Liver (tissue), 3 donors: ENCODE results near the gene RTP5.

Experiments
- GABPA ChIP-seq, 2 donors: IDR thresholded peaks in 1 of 2; conservative IDR thresholded peaks in 1 of 2; 2 replicates each; pipeline ENCODE4 v1.6.1; 2016; ENCODE audit warnings: antibody characterized with exemption in 2 of 2, mild to moderate bottlenecking in 1 of 2, moderate library complexity in 1 of 2
- JUND ChIP-seq, 2 donors: IDR thresholded peaks; 2 replicates each; pipeline ENCODE4 v1.6.1; 2016; ENCODE audit warnings: antibody characterized with exemption in 2 of 2
- RAD21 ChIP-seq, 2 donors: IDR thresholded peaks; 2 replicates each; pipeline ENCODE4 v1.6.1; 2016; ENCODE audit warnings: antibody characterized with exemption in 2 of 2, mild to moderate bottlenecking in 2 of 2
- TAF1 ChIP-seq: conservative IDR thresholded peaks from 2 replicates; pipeline ENCODE4 v1.6.1; 2016; ENCODE audit warnings: antibody characterized with exemption, mild to moderate bottlenecking
- YY1 ChIP-seq: IDR thresholded peaks from 2 replicates; pipeline ENCODE4 v1.6.1; 2016; ENCODE audit warnings: antibody characterized with exemption, mild to moderate bottlenecking
- TF ChIP-seq, protein P1 (sequence below): IDR thresholded peaks from 2 replicates; pipeline ENCODE4 v1.6.1; 2016; ENCODE audit warnings: antibody characterized with exemption
- TF ChIP-seq, protein P2 (sequence below): fragments of 150-350 bp; IDR thresholded peaks from 2 replicates; pipeline ENCODE4 v1.5.1; 2017; ENCODE audit warnings: improper control_type of control experiment, low read depth, low read length; ENCODE audit not compliant: missing input control
- TF ChIP-seq, protein P3 (sequence below): IDR thresholded peaks from 2 replicates; pipeline ENCODE4 v1.6.1; 2016; ENCODE audit warnings: antibody characterized with exemption, mild to moderate bottlenecking
- TF ChIP-seq, protein P4 (sequence below): IDR thresholded peaks from 2 replicates; pipeline ENCODE4 v1.6.1; 2016; ENCODE audit warnings: antibody characterized with exemption
- donor health status: healthy.
- donor health status: healthy.

DNA sequence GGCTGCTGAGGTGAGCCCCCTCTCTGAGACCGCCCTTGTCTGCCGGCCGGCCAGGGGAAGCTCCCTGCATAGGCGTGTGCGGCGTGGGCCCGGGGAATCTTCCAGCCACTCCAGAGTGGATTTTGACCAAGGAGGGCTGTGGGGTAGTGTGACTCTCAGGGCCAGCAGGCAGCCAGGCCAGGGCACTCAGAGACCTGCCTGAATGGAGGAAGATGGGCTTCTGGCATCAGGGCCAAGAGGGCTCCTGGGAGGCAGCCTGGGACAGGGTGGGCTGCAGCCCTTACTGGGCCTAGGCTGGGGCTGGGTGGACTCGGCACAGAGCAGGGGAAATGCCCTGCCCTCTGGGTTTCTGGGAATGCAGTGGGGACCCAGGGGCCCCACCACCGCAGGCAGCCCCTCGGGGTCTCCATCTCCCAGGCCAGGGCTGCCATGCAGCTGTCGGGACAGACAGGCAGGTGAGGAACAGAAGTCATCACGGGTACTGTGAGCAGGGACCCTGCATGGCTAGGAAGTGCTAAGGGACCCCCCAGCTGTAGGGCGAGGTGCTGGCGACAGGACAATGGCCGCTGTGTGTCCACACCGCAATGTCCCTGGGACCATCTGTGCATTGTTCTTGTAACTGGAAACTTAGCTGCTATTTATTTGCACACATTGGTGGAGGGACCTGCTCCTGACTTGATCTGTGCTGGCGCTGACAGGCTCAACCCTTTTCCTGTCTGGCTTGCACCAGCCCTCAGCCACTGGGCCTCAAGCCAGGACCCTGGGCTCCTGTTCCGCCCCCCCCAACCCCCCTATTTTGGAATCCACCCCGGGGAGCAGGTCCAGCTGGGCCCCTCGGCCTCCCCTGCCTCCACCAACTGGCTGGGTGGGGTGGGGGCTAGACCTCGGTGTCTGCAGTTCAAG, 14.9 kb upstream of the RTP5 start:
- TF ChIP-seq, protein P1, sequence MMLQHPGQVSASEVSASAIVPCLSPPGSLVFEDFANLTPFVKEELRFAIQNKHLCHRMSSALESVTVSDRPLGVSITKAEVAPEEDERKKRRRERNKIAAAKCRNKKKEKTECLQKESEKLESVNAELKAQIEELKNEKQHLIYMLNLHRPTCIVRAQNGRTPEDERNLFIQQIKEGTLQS, result no peak
- TF ChIP-seq, protein P2, sequence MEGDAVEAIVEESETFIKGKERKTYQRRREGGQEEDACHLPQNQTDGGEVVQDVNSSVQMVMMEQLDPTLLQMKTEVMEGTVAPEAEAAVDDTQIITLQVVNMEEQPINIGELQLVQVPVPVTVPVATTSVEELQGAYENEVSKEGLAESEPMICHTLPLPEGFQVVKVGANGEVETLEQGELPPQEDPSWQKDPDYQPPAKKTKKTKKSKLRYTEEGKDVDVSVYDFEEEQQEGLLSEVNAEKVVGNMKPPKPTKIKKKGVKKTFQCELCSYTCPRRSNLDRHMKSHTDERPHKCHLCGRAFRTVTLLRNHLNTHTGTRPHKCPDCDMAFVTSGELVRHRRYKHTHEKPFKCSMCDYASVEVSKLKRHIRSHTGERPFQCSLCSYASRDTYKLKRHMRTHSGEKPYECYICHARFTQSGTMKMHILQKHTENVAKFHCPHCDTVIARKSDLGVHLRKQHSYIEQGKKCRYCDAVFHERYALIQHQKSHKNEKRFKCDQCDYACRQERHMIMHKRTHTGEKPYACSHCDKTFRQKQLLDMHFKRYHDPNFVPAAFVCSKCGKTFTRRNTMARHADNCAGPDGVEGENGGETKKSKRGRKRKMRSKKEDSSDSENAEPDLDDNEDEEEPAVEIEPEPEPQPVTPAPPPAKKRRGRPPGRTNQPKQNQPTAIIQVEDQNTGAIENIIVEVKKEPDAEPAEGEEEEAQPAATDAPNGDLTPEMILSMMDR, result no peak
- TF ChIP-seq, protein P3, sequence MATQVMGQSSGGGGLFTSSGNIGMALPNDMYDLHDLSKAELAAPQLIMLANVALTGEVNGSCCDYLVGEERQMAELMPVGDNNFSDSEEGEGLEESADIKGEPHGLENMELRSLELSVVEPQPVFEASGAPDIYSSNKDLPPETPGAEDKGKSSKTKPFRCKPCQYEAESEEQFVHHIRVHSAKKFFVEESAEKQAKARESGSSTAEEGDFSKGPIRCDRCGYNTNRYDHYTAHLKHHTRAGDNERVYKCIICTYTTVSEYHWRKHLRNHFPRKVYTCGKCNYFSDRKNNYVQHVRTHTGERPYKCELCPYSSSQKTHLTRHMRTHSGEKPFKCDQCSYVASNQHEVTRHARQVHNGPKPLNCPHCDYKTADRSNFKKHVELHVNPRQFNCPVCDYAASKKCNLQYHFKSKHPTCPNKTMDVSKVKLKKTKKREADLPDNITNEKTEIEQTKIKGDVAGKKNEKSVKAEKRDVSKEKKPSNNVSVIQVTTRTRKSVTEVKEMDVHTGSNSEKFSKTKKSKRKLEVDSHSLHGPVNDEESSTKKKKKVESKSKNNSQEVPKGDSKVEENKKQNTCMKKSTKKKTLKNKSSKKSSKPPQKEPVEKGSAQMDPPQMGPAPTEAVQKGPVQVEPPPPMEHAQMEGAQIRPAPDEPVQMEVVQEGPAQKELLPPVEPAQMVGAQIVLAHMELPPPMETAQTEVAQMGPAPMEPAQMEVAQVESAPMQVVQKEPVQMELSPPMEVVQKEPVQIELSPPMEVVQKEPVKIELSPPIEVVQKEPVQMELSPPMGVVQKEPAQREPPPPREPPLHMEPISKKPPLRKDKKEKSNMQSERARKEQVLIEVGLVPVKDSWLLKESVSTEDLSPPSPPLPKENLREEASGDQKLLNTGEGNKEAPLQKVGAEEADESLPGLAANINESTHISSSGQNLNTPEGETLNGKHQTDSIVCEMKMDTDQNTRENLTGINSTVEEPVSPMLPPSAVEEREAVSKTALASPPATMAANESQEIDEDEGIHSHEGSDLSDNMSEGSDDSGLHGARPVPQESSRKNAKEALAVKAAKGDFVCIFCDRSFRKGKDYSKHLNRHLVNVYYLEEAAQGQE, result no peak
- TF ChIP-seq, protein P4, sequence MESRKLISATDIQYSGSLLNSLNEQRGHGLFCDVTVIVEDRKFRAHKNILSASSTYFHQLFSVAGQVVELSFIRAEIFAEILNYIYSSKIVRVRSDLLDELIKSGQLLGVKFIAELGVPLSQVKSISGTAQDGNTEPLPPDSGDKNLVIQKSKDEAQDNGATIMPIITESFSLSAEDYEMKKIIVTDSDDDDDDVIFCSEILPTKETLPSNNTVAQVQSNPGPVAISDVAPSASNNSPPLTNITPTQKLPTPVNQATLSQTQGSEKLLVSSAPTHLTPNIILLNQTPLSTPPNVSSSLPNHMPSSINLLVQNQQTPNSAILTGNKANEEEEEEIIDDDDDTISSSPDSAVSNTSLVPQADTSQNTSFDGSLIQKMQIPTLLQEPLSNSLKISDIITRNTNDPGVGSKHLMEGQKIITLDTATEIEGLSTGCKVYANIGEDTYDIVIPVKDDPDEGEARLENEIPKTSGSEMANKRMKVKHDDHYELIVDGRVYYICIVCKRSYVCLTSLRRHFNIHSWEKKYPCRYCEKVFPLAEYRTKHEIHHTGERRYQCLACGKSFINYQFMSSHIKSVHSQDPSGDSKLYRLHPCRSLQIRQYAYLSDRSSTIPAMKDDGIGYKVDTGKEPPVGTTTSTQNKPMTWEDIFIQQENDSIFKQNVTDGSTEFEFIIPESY, result no peak
- TF ChIP-seq RAD21 (IDR thresholded peaks at IDR 0.05), result no peak
- TF ChIP-seq JUND (IDR thresholded peaks at IDR 0.05), result no peak
- TF ChIP-seq YY1, result no peak
- TF ChIP-seq TAF1, result no peak
- no peak for TF ChIP-seq GABPA (IDR thresholded peaks at IDR 0.05 in 1 of 2, conservative IDR thresholded peaks at IDR 0.05 in 1 of 2)
